Mucosa of gallbladder (tissue), 1 donor: Measurements from ENCODE around the gene FOXO6. TPM values are rescaled to one million over a fixed set of nuclear protein-coding genes. Genes with fewer than 3 reads are reported as not detected.
A peak's percentile ranks its signal among the peaks of the same experiment; 100 is the strongest.

Experiments
- DNase-seq: peaks from one replicate; pipeline ENCODE4 v3.0.0-alpha.2; 2020; ENCODE audit warnings: low spot score
- total RNA-seq: library from RNA; stranded (reverse); gene quantifications from one replicate; pipeline ENCODE4 v1.2.1, GENCODE V29; 2021
- donor health status: DM: no; HTN: no; CAD: no.

The FOXO6 gene
- total RNA-seq: 10.0 TPM

- DNase-seq: peak; percentile 99
Observed at GRCh38 chr1:41360786-41361494, at the start of gene FOXO6. TSS of gene FOXO6 (plus strand) at chr1:41361434.

- no peak for DNase-seq
Observed at GRCh38 chr1:41312991-41313645, 48.1 kb upstream of the FOXO6 start.

- DNase-seq: no peak
Observed at GRCh38 chr1:41313661-41314131, 47.5 kb upstream of the FOXO6 start.

GRCh38 chr1:41314376-41315145 is 46.7 kb upstream of the FOXO6 start:
- DNase-seq: no peak

GRCh38 chr1:41315146-41315822 is 46.0 kb upstream of the FOXO6 start:
- no peak for DNase-seq

GRCh38 chr1:41315871-41316270 is 45.4 kb upstream of the FOXO6 start:
- no peak for DNase-seq

GRCh38 chr1:41317361-41317760 is 43.9 kb upstream of the FOXO6 start:
- DNase-seq: no peak

- no peak for DNase-seq
Observed at GRCh38 chr1:41318135-41318534, 43.1 kb upstream of the FOXO6 start.

- DNase-seq: no peak
Observed at GRCh38 chr1:41319106-41319755, 42.0 kb upstream of the FOXO6 start.

GRCh38 chr1:41319807-41320711 is 41.2 kb upstream of the FOXO6 start:
- DNase-seq: no peak

GRCh38 chr1:41320895-41321676 is 40.1 kb upstream of the FOXO6 start:
- no peak for DNase-seq

- no peak for DNase-seq
Observed at GRCh38 chr1:41322101-41322661, 39.1 kb upstream of the FOXO6 start.

GRCh38 chr1:41322835-41323234 is 38.4 kb upstream of the FOXO6 start:
- DNase-seq: no peak

GRCh38 chr1:41323243-41323642 is 38.0 kb upstream of the FOXO6 start:
- no peak for DNase-seq

GRCh38 chr1:41325801-41326200 is 35.4 kb upstream of the FOXO6 start:
- no peak for DNase-seq

- DNase-seq: no peak
Observed at GRCh38 chr1:41327383-41327999, 33.7 kb upstream of the FOXO6 start.

GRCh38 chr1:41328001-41328615 is 33.1 kb upstream of the FOXO6 start:
- no peak for DNase-seq
